ENCODE results near the gene GLRX5. TPM values are rescaled to one million over a fixed set of nuclear protein-coding genes. Genes with fewer than 3 reads are reported as not detected.
"Not testable (repeated sequence)": the region's sequence is repeated elsewhere in the genome, so short reads cannot be mapped to it uniquely, and the experiment has no call there.

GLRX5 gene
- total RNA-seq, 2 donors from 2014 or later = 21.7 to 25.6 TPM

DNA sequence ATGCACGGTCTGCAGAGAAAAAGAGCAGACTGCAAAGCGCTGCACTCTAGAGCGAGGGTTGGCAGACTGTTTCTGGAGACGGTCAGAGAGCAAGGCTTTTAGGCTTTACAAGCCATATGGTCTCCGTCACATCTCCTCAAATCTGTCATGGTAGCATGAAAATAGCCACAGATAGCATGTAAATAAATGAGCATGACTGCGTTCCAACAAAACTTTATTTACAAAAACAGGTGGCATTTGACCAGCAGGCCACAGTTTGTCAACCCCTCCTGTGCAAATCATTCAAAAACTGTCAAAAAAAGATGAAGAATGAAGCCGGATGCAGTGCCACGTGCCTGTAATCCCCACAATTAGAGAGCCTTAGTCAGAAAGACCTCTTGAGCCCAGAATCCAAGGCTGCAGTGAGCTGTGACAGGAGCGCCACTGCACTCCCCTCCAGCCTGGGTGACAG lies 37.3 kb upstream of the GLRX5 start:
- DNase-seq (ENCODE audit: low spot score) = peak; percentile 7

DNA sequence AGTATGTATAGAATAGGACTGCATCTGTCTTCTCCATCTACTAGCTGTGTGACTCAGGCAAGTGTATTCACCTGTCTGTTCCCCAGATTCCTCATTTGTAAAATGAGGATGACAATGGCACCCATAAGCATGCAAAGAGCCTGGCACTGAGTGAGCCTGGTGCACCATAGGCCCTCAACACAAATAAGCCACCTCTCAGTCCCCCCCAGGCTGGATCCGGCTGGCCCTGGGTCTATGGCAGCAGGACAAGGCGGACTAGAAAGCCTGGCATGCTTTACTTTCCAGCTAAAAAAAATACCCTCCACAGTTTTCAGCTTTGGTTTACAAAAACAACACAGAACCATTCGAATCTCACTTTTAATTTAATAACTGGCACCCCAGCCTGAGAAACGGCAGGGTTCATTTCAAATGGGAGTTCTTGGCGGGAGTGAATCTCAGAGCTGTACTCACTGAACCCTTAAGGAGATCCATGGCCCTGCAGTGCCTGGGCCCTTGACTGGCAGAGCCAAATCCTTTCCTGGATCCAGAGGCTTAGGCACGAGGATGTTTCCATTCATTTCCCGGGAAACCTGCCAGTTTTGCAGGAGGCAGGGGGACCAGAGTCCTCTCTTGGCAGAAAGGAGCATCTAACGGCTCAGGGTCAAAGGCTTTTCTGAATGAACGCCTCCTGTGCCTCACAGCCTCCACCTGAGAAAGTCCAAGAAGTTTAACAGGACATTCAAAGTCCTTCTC lies 36.1 kb upstream of the GLRX5 start:
- peak; percentile 52 for DNase-seq (ENCODE audit: low spot score)
- intact Hi-C loops (cut with DNase I) = no loop called here

More for the DNA sequence above, 37.3 kb upstream of the GLRX5 start:
- intact Hi-C loops (cut with DNase I) = no loop called here

DNA sequence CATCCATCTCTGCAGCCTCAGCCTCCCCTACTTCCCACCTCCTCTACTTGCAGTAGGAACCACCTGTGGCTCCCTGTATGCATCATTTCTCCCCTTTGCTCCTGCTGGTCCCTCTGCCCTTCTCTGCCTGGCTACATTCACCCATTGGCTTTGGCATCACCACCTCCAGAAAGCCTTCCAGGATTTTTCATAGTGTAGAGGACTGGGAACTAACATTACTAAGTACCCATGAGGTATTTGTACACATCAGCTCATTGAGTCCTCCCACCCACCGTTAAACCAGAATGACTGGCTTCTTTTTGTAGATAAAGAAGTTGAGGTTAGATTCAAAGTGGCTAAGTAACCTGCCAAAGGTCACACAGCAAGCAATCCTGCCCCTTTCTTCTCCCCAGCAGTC lies 35.5 kb upstream of the GLRX5 start:
- intact Hi-C loops (cut with DNase I) = no loop called here
- DNase-seq (ENCODE audit: low spot score) = no peak

DNA sequence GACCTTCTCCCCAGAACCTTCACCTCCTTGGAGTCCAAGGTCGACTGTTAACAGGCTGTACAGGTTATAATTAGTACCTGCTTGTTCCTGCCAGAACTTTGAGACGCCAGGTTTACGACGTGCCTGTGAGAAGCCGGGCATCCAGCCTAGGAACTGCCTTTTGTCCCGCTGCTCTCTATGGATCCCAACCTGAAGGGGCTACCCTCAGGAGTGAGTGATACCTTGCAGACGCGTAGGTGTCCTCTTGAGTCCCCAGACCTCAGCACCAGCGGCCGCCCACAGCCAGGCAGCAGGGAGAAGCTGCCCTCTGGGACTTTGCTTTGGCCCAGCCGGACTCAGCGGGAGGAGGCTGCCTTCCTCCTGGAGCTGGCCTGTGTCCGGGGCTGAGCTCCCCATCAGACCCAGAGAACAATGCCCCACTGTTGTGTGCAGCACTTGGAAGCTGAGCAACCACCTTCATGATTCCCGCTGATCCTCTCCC lies 34.6 kb upstream of the GLRX5 start:
- intact Hi-C loops (cut with DNase I) = no loop called here
- peak; percentile 78 for DNase-seq (ENCODE audit: low spot score)

DNA sequence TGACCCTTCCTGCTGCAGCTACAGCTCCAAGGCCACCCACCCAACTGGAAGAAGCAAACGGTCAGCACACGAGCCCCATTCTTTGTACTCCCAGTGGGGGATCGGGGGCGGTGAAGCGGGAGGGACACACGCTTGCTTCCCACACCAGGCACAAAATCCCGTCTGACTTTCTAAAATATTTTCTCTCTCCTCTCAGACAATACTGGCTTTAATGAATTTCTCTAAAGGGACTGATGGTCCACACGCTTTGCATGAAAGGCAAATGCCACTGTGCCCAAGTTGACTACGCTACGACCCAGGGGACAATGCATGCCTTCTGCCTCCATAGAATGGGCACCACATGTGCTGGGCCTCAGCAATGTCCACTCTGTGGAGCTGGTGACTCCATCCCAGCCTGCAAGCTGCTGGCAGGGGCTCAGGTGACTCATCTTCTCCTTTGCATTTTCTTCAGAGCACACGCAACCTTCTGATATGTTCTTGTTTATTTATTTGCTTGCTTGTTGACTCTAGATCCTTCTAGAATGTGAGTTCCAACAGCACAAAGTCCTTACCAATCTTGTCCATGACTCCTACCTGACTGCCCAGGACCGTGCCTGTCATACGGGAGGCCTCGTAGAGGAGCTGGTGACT lies 34.0 kb upstream of the GLRX5 start:
- DNase-seq (ENCODE audit: low spot score) = peak; percentile 87
- intact Hi-C loops (cut with DNase I) = no loop called here

- DNase-seq (ENCODE audit: low spot score) = peak; percentile 24
- intact Hi-C loops (cut with DNase I) = no loop called here
Measured at GRCh38 chr14:95502381-95502950, 32.4 kb upstream of the GLRX5 start.

GRCh38 chr14:95503365-95504134 lies 31.3 kb upstream of the GLRX5 start:
- intact Hi-C loops (cut with DNase I) = no loop called here
- DNase-seq (ENCODE audit: low spot score) = no peak

GRCh38 chr14:95504135-95505029 lies 30.5 kb upstream of the GLRX5 start:
- intact Hi-C loops (cut with DNase I) = no loop called here
- no peak for DNase-seq (ENCODE audit: low spot score)

DNA sequence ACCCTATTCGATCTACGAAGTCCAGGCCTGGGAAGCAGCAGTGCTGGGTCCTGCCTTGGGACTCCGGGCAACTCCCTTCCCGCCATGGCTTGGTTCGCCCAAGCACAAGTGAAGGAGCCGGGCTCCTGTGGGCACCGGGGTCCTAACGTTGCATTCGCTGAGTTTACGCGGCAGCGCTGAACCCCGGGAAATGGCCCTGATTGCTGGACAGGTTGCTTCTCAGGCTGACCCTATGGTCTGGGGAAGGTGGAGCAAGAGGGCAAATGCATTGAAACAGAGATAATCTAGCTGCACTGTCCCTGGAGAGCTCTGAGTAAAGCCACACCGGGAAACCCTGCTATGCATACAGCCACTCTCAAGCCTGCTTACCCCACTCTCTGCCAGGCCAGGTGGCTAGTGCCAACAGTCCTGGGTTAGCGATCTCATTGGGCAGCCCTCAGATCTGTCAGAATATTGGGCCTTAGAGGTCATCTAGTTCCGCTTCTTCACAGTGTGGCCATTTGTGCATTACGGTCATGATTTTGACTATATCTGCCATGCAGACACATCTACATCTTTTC lies 29.7 kb upstream of the GLRX5 start:
- intact Hi-C loops (cut with DNase I) = no loop called here
- DNase-seq (ENCODE audit: low spot score) = no peak

- DNase-seq (ENCODE audit: low spot score) = peak; percentile 91
- intact Hi-C loops (cut with DNase I) = no loop called here
Measured at GRCh38 chr14:95507174-95507573, 27.7 kb upstream of the GLRX5 start.

DNA sequence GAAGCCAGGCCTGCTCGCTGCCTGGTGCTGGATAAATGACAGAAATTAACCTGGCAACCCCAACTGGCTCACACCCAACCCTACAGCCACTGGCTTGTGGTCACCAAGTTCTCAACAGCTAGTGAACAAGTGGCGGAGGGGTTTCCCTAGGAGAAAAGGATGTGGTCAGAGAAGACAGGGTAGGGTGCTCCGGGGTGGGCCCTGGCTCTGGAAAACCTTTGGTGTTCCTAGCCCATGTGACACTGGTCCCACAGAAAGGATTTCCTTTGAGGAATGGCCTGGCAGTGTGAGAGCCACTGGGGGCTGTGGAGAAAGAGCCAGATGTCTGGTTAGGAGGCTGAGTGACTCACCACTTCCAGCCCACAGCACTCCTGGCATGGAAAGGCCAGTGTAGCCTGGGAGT lies 27.1 kb upstream of the GLRX5 start:
- DNase-seq (ENCODE audit: low spot score) = no peak

GRCh38 chr14:95508377-95508776 lies 26.5 kb upstream of the GLRX5 start:
- DNase-seq (ENCODE audit: low spot score) = no peak
- intact Hi-C loops (cut with DNase I) = no loop called here

More for the DNA sequence above, 27.1 kb upstream of the GLRX5 start:
- intact Hi-C loops (cut with DNase I) = no loop called here

GRCh38 chr14:95509495-95509894 lies 25.4 kb upstream of the GLRX5 start:
- intact Hi-C loops (cut with DNase I) = loop anchor here in 1 of 2 donors (1.0 kb wide), 1 partner anchor 18 kb away; no protein-coding TSS in a partner anchor
- no peak for DNase-seq (ENCODE audit: low spot score)

DNA sequence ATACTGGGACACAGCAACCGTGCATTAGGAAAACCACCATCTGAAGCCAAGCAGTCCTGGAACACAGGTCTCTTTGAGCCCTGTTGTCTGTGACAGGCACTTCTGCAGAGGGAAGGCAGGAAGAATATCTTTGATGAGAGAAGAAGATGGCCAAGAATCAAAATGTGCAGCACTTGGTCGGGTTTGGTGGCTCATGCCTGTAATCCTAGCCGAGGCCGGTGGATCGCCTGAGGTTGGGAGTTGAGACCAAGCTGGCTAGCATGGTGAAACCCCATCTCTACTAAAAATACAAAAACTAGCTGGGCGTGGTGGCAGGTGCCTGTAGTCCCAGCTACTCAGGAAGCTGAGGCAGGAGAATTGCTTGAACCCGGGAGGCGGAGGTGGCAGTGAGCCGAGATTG lies 24.5 kb upstream of the GLRX5 start:
- DNase-seq (ENCODE audit: low spot score); intact Hi-C loops (cut with DNase I): not testable (repeated sequence)

DNA sequence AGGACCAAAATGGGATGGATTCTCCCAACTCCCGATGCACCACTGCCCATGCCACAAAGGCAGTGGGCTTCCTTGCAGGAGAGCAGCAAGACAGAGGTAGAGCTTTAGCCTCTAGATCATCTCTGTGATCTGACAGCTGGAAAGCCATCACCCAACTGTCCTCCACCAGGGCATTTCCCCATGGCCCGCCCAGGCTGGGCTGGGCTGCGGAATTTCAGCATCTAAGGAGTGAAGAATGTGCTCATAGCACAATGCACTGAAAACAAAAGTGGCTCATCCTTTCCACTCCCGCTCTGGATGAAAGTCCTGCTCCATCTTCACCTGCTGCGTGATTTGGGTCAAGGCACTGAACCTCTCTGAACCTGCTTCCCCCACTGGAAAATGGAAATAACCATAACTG lies 24.0 kb upstream of the GLRX5 start:
- DNase-seq (ENCODE audit: low spot score) = no peak
- intact Hi-C loops (cut with DNase I) = no loop called here

GRCh38 chr14:95511687-95512086 lies 23.2 kb upstream of the GLRX5 start:
- no peak for DNase-seq (ENCODE audit: low spot score)
- intact Hi-C loops (cut with DNase I) = no loop called here

DNA sequence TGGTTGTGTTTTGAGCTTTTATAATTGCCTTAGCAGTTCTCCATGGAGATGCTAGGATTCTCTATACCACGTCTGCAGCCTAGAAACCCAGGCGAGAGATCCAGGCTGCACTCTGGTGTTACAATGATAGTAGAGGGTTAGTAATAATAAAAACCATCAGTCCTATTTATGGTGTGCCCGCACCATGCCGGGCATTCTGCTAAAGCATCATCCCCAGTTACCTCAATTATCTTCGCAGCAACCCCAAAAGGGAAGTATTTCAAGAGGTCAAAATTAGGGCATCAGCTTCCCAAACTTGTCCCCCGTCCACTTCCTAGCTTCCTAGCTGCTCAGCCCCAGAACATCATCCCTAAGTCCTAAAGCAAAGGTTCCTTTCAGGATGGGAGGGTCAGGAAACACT lies 21.6 kb upstream of the GLRX5 start:
- no peak for DNase-seq (ENCODE audit: low spot score)
- intact Hi-C loops (cut with DNase I) = no loop called here

All from posterior vena cava (tissue), 2 donors.